Measurements from ENCODE around the gene TAL1.

The TAL1 gene

DNA sequence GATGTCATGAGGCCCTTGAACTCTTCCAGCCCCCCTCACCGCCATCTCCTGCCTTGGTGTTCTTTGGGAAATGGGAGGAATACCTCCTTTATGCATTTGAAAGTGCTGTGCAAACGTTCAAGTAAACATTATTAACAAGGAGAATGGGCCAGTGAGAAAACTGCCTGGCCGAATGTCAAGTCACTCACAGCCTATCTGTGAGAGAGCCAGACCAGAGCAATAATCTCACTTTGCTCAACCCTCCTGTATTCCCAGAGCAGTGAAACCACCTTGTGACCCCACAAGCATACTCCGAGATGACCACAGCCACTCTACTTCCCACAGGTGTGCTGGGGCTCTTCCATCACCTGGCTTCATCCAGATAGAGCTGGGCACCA, 5.2 kb downstream of the TAL1 start:
- H3K4me2 ChIP-seq (ENCODE audit: low read length) = no peak overlapping the region
- H3F3A ChIP-seq (ENCODE audit: insufficient read depth, low read length) = no peaks in the 10 kb centered on the region
- no peaks in the 10 kb centered on the region; the same call in 1 of the 2 replicates for H3K27me3 ChIP-seq (ENCODE audit: insufficient read depth, low read length)
- H3K4me1 ChIP-seq (ENCODE audit: insufficient read depth, low read length, severe bottlenecking) = no peaks in the 10 kb centered on the region
- H3K79me2 ChIP-seq (ENCODE audit: insufficient read depth, low read length) = no peaks in the 10 kb centered on the region
- no peak for TF ChIP-seq EZH2 (IDR thresholded peaks at IDR 0.05; ENCODE audit: borderline replicate concordance, low read length)
- TF ChIP-seq, protein P1, sequence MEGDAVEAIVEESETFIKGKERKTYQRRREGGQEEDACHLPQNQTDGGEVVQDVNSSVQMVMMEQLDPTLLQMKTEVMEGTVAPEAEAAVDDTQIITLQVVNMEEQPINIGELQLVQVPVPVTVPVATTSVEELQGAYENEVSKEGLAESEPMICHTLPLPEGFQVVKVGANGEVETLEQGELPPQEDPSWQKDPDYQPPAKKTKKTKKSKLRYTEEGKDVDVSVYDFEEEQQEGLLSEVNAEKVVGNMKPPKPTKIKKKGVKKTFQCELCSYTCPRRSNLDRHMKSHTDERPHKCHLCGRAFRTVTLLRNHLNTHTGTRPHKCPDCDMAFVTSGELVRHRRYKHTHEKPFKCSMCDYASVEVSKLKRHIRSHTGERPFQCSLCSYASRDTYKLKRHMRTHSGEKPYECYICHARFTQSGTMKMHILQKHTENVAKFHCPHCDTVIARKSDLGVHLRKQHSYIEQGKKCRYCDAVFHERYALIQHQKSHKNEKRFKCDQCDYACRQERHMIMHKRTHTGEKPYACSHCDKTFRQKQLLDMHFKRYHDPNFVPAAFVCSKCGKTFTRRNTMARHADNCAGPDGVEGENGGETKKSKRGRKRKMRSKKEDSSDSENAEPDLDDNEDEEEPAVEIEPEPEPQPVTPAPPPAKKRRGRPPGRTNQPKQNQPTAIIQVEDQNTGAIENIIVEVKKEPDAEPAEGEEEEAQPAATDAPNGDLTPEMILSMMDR (IDR thresholded peaks at IDR 0.05; ENCODE audit: low read length) = no peak
- H3K27ac ChIP-seq (ENCODE audit: low read depth, low read length, poor library complexity, severe bottlenecking) = no peak overlapping the region
- no peaks in the 10 kb centered on the region for H4K20me1 ChIP-seq (ENCODE audit: insufficient read depth, low read length)
- H2AFZ ChIP-seq (ENCODE audit: low read length) = no peak overlapping the region
- H3K36me3 ChIP-seq (ENCODE audit: insufficient read depth, low read length) = no peaks in the 10 kb centered on the region
- no peaks in the 10 kb centered on the region for H3K9me3 ChIP-seq (ENCODE audit: low read length)
- no peak overlapping the region for H3K9ac ChIP-seq (ENCODE audit: low read length)
- H3K4me3 ChIP-seq (ENCODE audit: low read depth, low read length, poor library complexity, severe bottlenecking) = no peak overlapping the region
- no peaks in the 10 kb centered on the region for H3K9me2 ChIP-seq (ENCODE audit: low read depth, low read length)

DNA sequence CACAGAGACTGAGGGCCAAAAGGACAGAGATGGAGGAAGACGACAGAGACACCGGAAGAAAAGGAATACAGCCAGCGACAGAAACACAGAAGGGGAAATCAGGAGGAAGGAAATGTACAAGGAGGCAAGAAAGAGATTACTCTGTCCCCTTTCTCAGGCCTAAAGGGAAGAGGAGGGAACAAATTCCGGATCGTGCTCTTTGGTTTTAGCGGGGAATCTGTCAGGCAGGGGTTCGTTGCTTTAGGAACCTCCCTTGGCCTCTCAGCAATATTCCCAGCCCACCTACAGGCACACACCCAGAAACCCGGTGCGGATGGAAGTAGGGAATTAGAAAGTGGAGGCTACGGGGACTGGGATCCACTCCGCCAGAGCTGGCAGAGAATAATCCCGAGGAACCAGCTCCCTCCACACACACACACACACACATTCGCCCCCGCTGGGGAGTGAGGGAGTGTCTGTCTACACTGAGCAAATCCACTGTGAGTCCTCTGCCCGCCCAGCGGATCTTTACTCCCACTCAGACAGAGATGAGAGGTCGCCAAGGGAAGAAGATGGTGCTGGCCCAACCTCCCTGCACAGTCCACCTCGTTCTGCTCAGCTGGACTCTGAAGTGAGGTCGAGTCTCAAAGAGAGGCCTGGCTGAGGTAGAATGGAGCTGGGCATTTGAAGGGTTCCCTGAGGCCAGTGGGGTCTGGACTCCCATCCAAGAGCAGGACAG, 5.7 kb downstream of the TAL1 start:
- no peak overlapping the region for H3K9ac ChIP-seq (ENCODE audit: low read length)
- H3K27ac ChIP-seq (ENCODE audit: low read depth, low read length, poor library complexity, severe bottlenecking) = no peak overlapping the region
- no peaks in the 10 kb centered on the region for H3K36me3 ChIP-seq (ENCODE audit: insufficient read depth, low read length)
- no peaks in the 10 kb centered on the region for H4K20me1 ChIP-seq (ENCODE audit: insufficient read depth, low read length)
- no peak overlapping the region for H3K4me2 ChIP-seq (ENCODE audit: low read length)
- no peaks in the 10 kb centered on the region for H3K9me2 ChIP-seq (ENCODE audit: low read depth, low read length)
- TF ChIP-seq, protein P1 (IDR thresholded peaks at IDR 0.05; ENCODE audit: low read length) = no peak
- TF ChIP-seq EZH2 (IDR thresholded peaks at IDR 0.05; ENCODE audit: borderline replicate concordance, low read length) = no peak
- no peaks in the 10 kb centered on the region for H3K9me3 ChIP-seq (ENCODE audit: low read length)
- H3K27me3 ChIP-seq (ENCODE audit: insufficient read depth, low read length) = no peaks in the 10 kb centered on the region; the same call in 1 of the 2 replicates
- no peak overlapping the region for H2AFZ ChIP-seq (ENCODE audit: low read length)
- H3K4me3 ChIP-seq (ENCODE audit: low read depth, low read length, poor library complexity, severe bottlenecking) = no peak overlapping the region
- H3K79me2 ChIP-seq (ENCODE audit: insufficient read depth, low read length) = no peaks in the 10 kb centered on the region
- H3K4me1 ChIP-seq (ENCODE audit: insufficient read depth, low read length, severe bottlenecking) = no peaks in the 10 kb centered on the region
- no peaks in the 10 kb centered on the region for H3F3A ChIP-seq (ENCODE audit: insufficient read depth, low read length)

DNA sequence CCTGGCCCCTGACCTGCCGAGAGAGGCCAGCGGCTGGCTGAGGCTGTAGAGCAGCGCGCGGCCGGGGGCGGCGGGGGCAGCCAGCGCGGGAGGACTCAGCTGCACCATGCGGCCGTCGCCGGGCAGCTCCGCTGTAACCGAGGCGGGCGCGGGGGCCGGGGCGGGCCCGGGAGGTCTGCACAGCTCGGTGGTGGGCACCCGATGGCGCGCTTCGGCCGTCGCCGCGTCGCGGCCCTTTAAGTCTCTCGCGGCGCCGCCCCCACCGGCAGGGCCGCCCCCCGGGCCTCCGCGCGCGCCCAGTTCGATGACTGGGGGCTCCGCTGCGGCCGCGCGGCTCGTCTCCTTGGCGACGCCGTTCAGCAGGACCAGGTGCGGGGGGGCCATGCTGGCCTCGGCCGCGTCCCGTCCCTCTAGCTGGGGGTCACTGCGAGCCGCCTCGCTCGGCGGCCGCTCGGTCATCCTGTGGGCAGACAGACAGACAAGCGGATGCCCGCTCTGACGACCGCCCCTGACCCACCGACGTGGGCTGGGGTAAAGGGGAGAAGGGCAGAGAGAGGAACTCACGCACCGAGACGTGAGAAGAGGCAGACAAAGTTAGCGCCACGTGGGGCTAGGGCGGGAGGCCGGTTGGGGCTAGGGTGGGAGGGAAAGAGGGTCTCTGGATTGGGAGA, 6.5 kb downstream of the TAL1 start:
- H3K9me2 ChIP-seq (ENCODE audit: low read depth, low read length) = no peaks in the 10 kb centered on the region
- H3K4me1 ChIP-seq (ENCODE audit: insufficient read depth, low read length, severe bottlenecking) = no peaks in the 10 kb centered on the region
- H3K4me2 ChIP-seq (ENCODE audit: low read length) = no peak overlapping the region
- H3K9ac ChIP-seq (ENCODE audit: low read length) = no peak overlapping the region
- H3F3A ChIP-seq (ENCODE audit: insufficient read depth, low read length) = no peaks in the 10 kb centered on the region
- no peak overlapping the region for H3K27ac ChIP-seq (ENCODE audit: low read depth, low read length, poor library complexity, severe bottlenecking)
- no peaks in the 10 kb centered on the region for H3K9me3 ChIP-seq (ENCODE audit: low read length)
- H2AFZ ChIP-seq (ENCODE audit: low read length) = no peak overlapping the region
- H3K79me2 ChIP-seq (ENCODE audit: insufficient read depth, low read length) = no peaks in the 10 kb centered on the region
- H3K27me3 ChIP-seq (ENCODE audit: insufficient read depth, low read length) = no peaks in the 10 kb centered on the region; the same call in 1 of the 2 replicates
- no peak overlapping the region for H3K4me3 ChIP-seq (ENCODE audit: low read depth, low read length, poor library complexity, severe bottlenecking)
- H3K36me3 ChIP-seq (ENCODE audit: insufficient read depth, low read length) = no peaks in the 10 kb centered on the region
- H4K20me1 ChIP-seq (ENCODE audit: insufficient read depth, low read length) = no peaks in the 10 kb centered on the region
- TF ChIP-seq, protein P1 (IDR thresholded peaks at IDR 0.05; ENCODE audit: low read length) = no peak
- TF ChIP-seq EZH2 (IDR thresholded peaks at IDR 0.05; ENCODE audit: borderline replicate concordance, low read length) = no peak

Data from OCI-LY1 (cell line).